ENCODE results near the gene MON1A.

DNA sequence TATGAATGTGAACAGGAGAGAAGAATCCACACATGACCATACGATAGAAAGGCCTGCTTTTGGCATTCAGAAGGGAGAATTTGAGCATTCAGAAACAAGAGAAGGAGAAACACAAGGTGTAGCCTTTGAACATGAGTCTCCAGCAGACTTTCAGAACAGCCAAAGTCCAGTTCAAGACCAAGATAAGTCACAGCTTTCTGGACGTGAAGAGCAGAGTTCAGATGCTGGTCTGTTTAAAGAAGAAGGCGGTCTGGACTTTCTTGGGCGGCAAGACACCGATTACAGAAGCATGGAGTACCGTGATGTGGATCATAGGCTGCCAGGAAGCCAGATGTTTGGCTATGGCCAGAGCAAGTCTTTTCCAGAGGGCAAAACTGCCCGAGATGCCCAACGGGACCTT is 38.7 kb upstream of the MON1A start:
- TF ChIP-seq, protein P1, sequence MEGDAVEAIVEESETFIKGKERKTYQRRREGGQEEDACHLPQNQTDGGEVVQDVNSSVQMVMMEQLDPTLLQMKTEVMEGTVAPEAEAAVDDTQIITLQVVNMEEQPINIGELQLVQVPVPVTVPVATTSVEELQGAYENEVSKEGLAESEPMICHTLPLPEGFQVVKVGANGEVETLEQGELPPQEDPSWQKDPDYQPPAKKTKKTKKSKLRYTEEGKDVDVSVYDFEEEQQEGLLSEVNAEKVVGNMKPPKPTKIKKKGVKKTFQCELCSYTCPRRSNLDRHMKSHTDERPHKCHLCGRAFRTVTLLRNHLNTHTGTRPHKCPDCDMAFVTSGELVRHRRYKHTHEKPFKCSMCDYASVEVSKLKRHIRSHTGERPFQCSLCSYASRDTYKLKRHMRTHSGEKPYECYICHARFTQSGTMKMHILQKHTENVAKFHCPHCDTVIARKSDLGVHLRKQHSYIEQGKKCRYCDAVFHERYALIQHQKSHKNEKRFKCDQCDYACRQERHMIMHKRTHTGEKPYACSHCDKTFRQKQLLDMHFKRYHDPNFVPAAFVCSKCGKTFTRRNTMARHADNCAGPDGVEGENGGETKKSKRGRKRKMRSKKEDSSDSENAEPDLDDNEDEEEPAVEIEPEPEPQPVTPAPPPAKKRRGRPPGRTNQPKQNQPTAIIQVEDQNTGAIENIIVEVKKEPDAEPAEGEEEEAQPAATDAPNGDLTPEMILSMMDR (IDR thresholded peaks at IDR 0.05; ENCODE audit: low read depth, low read length, missing input control), result no peak
- TF ChIP-seq JUND (IDR thresholded peaks at IDR 0.05) (no peak), GABPA (IDR thresholded peaks at IDR 0.05 in 1 of 2, conservative IDR thresholded peaks at IDR 0.05 in 1 of 2) (no peak), YY1 (IDR thresholded peaks at IDR 0.05) (no peak), REST (IDR thresholded peaks at IDR 0.05) (no peak), TAF1 (conservative IDR thresholded peaks at IDR 0.05) (no peak), RXRA (IDR thresholded peaks at IDR 0.05) (no peak), EGR1 (IDR thresholded peaks at IDR 0.05; ENCODE audit: low read depth in 2 of 2) (no peak), MAX (IDR thresholded peaks at IDR 0.05) (no peak), SP1 (IDR thresholded peaks at IDR 0.05) (no peak), RAD21 (IDR thresholded peaks at IDR 0.05) (no peak), ATF3 (IDR thresholded peaks at IDR 0.05) (no peak), HNF4A (conservative IDR thresholded peaks at IDR 0.05) (no peak)

Measured in liver (tissue), 3 donors.